AG09309 (cell line): ENCODE data around the gene BAG1.

Source experiments
- DNase-seq: peaks from one replicate; pipeline ENCODE4 v3.0.0-alpha.2; 2010; ENCODE audit warnings: low read depth
- H3K4me3 ChIP-seq: 2 replicates; pipeline ENCODE4 v1.5.1; 2011; ENCODE audit warnings: mild to moderate bottlenecking, low read depth, low read length, moderate library complexity; ENCODE audit not compliant: control insufficient read depth
- TF ChIP-seq, protein P1 (sequence below): IDR thresholded peaks from 2 replicates; pipeline ENCODE4 v1.5.1; 2011; ENCODE audit warnings: mild to moderate bottlenecking, low read depth, low read length, inconsistent platforms; ENCODE audit not compliant: insufficient read depth, control insufficient read depth; ENCODE audit errors: missing control alignments

The BAG1 gene

DNA sequence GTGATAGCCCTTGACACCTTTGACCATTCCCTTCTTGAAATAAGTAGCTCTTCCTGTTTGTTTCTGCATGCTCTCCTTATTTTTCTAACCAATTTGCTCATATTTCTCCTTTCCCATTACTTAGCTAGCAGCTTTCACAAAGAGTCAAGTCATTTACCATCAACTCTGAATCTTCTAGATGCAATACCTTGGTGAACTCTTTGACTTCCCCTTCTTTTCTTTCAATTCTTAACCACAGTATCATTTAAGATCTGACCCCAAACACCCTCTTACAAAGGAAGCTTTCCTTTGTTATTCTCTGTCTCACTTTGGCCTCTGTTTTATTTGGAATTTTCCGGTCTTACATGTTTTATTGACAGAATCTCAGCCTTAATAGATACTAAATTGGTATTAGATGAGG, 39.9 kb upstream of the BAG1 start:
- no peak for DNase-seq
- TF ChIP-seq, protein P1, sequence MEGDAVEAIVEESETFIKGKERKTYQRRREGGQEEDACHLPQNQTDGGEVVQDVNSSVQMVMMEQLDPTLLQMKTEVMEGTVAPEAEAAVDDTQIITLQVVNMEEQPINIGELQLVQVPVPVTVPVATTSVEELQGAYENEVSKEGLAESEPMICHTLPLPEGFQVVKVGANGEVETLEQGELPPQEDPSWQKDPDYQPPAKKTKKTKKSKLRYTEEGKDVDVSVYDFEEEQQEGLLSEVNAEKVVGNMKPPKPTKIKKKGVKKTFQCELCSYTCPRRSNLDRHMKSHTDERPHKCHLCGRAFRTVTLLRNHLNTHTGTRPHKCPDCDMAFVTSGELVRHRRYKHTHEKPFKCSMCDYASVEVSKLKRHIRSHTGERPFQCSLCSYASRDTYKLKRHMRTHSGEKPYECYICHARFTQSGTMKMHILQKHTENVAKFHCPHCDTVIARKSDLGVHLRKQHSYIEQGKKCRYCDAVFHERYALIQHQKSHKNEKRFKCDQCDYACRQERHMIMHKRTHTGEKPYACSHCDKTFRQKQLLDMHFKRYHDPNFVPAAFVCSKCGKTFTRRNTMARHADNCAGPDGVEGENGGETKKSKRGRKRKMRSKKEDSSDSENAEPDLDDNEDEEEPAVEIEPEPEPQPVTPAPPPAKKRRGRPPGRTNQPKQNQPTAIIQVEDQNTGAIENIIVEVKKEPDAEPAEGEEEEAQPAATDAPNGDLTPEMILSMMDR: no peak
- H3K4me3 ChIP-seq: no peak overlapping the region

DNA sequence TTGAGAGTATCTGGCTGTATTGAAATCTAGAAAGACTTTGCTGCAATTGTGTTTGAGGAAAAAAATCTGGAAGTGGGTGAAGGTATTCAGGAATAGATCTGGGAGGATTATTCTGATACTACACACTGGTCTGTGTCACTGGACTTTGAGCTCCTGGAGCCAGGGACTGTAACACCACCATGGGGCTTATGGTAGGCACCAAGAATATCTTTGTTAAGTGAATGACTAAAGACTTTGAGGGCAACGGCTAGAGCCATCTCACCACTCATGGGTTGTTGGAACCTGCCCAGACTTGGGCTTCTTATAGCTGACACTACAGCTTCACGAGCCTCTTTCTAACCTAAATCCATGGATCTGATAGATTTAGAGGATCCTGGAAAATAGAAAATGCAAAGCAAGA, 36.0 kb upstream of the BAG1 start:
- no peak for DNase-seq
- H3K4me3 ChIP-seq: no peak overlapping the region
- TF ChIP-seq, protein P1: no peak

DNA sequence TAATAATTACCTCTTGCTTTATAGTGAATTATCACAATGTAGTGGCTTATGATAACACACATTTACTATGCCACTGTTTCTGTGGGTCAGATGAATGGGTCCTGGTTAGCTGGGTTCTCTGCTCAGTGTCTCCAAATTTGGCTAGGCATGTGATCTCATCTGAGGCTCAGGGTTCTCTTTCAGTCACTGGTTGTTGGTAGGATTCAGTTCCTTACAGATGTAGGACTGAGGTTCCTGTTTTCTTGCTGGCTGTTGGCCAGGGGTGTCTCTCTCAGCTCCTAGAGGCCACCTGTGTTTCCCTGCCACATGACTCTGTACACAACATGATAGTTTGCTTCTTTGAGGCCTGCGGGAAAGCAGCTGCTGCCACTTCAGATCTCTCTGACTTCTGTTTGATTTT, 32.9 kb upstream of the BAG1 start:
- no peak for DNase-seq
- H3K4me3 ChIP-seq: no peak overlapping the region
- TF ChIP-seq, protein P1: no peak

DNA sequence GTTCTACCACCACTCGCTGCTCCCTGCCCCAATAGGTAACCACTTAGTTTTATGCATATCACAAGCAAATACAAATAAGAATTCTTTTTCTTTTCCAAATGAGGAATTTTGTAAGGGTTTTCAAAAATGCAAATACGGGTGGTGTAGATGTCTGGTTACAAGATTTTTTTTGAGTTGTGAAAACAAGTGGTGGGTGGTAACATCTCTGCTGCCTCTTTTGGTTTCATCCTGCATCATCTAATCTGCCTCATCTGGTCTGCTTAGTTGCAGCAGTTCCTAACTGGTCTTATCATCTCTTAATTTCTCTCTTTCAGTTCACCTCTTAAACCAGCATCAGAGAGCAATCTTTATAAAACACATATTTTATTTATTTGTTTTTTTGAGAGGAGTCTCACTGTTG, 31.1 kb upstream of the BAG1 start:
- TF ChIP-seq, protein P1: no peak
- DNase-seq: no peak
- no peak overlapping the region for H3K4me3 ChIP-seq

DNA sequence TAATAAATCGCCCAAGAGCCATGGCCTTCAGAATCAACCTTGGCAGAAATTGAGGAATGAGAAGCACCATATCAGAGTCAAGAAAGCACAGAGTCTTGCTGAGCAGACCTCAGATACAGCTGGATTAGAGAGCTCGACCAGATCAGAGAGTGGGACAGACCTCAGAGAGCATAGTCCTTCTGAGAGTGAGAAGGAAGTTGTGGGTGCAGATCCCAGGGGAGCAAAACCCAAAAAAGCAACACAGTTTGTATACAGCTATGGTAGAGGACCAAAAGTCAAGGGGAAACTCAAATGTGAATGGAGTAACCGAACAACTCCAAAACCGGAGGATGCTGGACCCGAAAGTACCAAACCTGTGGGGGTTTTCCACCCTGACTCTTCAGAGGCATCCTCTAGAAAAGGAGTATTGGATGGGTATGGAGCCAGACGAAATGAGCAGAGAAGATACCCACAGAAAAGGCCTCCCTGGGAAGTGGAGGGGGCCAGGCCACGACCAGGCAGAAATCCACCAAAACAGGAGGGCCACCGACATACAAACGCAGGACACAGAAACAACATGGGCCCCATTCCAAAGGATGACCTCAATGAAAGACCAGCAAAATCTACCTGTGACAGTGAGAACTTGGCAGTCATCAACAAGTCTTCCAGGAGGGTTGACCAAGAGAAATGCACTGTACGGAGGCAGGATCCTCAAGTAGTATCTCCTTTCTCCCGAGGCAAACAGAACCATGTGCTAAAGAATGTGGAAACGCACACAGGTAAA, 30.3 kb upstream of the BAG1 start:
- H3K4me3 ChIP-seq: no peak overlapping the region
- DNase-seq: no peak
- TF ChIP-seq, protein P1: no peak

DNA sequence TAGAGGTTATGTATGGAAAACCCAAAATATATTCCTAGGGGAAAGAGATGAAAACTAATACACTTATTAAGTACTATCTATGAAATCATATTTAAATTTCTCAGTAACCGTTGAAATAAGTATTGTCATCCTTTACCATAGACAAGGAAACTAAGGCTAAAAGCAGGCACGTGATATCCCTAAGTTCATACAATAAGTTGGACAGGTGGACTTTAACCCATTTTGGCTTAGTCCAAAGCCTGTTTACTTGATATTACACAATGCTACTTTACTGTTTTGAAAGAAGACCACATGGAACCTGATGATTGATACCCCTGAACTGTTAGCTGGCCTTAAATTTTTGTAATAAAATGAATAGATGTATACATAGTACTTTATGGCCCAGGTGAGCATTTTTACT, 29.3 kb upstream of the BAG1 start:
- TF ChIP-seq, protein P1: no peak
- DNase-seq: no peak
- H3K4me3 ChIP-seq: no peak overlapping the region

DNA sequence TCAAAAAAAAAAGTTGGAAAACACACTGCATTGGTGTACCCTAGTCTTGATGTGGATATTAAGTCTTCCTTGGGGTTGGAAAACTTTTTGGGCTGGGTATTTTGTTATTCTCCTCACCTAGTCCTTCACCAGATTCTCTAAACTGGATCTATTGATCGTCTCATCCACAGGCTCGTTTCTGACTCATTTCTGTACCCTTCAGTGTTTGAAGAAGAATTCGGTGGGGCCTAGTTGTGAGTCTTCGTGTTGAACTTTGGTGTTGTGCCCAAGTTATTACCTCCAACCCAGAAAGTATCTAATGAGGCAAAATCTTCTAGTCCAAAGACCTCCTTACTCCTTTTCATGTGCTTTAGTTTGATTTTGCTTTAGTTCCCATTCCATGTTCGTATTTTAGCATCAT, 27.4 kb upstream of the BAG1 start:
- TF ChIP-seq, protein P1: no peak
- H3K4me3 ChIP-seq: no peak overlapping the region
- no peak for DNase-seq
